SW480 (cell line): ENCODE data around the gene CDC42BPA.
"Not testable (repeated sequence)": the region's sequence is repeated elsewhere in the genome, so short reads cannot be mapped to it uniquely, and the experiment has no call there.

Source experiments
- DNase-seq: peaks from one replicate; pipeline ENCODE4 v3.0.0-alpha.2; 2016; ENCODE audit warnings: low spot score

CDC42BPA gene

DNA sequence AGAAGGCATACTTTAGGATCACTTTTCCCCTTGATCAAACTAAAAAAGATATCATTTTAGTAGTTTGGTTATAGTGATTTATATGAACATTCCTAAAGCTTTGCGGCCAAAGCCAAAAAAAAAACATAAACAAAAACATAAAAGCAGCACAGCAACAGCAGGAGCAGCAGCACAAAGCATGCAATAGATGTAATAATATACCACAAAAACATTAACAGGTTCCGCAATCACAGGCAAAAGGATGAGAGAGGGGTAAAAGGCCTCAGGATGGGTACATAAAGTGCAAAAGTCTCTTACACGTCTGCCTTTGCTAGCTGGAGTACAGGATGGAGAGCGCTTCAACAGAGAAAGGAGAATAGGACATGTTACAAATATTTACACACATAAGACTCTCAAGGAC, 259.2 kb downstream of the CDC42BPA start:
- no peak for DNase-seq

DNA sequence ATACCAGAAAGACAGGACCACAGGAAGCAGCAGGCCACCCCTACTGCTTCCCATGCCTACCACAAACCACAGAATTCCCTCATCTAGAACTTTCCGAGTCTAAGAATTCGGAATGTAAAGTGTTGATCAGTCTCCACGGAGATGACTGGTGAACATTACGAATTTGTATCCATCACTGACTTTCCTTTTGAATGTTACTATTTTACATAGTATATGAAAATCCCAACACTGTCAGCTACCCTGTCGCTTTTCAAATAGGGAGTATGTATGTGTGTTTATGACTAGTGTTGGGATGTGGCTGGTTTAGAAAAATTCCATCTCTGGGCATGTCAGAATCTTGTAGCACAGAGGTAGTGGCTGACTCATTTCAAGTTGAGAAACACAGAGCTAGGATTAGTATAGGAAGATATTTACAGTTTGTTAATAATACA, 260.0 kb downstream of the CDC42BPA start:
- DNase-seq = peak; percentile 68

DNA sequence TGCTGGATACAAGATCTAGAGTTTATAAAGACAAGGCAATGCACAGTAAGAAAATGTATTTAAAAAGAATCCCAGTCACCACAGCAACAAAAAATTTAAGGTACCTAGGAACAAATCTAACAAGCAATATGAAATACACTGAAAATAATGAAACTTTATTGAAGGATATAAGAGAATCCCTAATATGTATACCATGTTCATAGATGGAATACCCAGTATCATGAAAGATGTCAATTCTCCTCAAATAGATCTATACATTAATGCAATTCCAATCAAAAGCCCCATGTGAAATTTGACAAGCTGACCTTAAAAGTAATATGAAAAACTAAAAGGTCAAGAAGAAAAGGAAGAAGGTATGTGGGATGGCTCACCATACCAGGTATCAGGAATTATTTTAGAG, 269.0 kb downstream of the CDC42BPA start:
- no peak for DNase-seq

DNA sequence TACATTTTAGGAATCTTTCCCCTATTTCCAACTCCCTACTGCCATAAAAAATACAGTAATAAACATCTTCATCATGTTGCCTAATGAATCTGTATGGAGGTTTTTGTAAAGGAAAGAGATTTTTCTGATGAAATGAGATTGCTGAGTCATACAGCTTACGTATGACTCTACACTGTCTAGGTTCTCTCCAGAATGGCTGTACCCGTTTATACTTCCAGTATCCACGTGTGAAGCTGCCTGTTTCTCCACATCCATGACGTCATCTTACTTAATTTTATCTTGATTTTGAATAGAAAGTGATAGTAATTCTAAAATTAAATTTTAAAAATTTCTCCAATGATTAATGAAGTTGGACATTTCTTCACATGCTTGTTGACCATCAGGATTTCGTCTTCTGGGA, 274.5 kb downstream of the CDC42BPA start:
- DNase-seq = no peak

DNA sequence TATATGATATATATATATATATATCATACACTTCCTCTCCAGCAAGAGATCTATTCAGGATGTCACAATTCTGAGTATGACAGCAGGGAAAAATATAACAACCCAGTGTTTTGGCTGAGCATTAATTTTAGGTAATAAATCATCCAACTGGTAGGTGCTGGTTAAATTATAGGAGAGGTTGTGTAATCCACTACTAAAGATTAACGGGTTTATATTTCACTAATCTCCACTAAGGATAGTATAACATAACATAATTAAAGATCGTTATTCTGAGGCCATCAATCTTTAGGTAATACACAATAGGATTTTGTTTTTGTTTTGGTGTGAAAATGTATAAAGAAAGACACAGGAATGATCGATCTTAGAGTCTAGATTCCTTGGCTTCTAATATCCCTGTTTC, 276.0 kb downstream of the CDC42BPA start:
- no peak for DNase-seq

DNA sequence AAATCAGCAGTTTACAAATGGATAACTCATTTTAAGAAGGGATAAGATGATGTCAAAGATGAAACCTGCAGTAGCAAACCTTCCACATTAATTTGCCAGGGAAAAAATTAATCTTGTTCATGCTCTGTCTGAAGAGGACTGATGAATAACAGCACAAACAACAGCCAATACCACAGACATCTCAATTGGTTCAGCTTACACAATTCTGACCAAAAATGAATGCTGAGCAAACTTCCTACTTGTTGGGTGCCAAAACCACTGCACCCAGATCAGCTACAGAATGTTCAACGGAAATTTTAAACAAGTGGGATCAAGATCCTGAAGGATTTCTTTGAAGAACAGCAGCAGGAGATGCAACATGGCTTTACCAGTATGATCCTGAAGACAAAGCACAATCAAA, 279.9 kb downstream of the CDC42BPA start:
- DNase-seq = no peak

DNA sequence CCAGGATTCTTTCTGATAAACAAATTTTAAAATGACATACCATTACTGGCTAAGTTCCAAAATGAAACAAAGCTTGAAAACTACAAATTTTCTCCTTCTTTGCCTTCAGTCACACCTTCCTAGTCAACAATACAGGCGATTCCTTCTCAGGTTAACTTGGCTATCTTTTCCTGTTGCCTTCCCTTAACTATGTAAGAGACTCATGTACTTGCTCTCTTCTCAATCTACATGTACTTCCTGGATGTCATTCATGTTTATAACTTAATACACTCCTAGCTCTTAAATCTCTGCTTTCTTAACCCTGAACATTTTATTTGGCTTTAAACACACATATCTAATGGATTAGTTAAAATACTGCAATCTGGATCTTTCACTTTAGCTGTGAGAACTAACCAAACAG, 281.2 kb downstream of the CDC42BPA start:
- DNase-seq = no peak

DNA sequence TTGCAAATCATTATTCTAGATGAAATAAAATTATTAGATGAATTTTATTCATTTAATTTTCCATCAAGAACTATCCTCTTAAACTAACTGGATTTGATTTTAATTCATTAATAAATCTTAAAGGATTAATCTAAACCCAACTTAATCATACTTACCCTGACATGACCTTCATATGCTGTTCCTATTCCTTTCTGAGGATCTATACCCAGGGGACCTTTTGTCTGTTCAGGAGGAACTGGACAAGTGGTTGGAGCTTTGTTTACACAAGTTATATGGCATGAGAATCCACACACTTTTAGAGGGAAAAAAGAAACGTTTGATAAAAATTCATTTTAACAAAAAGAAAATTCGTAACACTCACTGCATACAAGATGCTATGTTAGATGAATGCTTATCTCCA, 283.0 kb downstream of the CDC42BPA start:
- DNase-seq = no peak

DNA sequence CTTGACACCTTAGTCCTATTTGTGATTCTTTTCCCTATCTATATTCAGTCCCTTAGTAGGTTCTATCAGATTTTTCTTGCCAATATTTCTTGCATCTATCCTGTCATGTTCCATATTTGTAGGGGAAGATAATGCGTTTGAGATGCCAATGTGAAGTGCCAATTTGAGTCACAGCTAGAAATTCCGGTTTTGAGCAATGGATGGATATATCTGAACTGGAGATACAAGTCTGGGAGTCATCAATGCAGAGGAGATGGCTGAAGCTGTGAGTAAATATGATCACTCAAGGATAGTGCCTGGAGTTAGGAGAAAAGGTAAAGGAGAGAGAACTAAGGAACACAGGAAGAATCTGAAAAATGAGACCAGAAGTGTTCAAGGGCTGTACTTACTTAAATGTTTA, 284.4 kb downstream of the CDC42BPA start:
- no peak for DNase-seq

DNA sequence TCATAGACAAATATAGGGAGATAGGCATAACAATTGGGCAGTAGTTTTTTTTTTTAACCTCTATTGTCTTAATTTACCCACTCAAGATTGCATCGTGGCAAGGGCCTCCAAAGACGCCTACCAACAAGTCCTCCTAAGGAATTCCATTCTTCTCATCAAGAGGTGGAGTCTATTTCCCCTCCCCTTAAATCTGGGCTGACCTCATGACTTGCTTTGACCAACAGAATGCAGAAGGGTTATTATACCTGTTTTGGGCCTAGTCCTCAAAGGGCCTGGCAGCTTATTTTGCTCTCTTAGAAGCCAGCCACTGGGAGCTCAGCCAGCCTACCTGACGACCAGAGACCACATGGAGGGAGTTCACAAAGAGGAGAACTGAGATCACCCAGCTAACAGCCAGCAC, 285.9 kb downstream of the CDC42BPA start:
- no peak for DNase-seq

DNA sequence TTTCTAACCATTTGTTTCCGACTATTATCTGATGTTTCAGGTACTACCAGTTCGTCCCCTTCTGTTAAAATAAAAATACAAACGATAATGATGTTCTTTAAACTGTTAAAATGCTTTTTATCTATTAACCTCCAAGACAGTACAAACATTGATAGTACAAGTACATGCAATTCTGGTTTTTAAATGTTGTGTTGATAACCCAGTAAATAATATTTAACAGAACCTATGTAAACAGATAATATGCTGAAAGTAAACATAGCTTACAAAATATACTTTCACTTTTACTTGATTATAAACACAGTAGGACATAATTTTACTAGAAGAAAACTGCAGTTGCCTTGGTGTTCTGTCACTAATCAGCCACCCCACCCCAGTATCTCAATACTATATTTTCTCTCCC, 301.3 kb downstream of the CDC42BPA start:
- no peak for DNase-seq

DNA sequence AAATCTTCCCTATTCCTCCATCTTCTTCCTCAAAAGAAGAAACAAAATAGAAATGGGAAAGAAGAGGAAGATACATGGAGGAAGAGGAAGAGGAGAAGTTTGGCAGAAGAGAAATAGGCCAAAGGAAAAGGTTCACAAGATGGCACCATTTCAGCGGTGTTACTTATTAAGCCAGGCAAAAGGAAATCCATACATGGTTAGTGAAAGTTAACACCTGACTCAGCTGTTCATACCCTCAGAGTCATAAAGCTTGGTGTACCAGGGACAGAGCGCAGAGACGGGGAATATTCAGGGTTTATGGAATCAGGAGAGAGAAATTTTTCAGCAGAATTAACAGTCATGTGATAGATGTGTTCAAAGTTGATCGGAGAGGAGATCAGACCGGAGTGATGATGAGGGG, 307.6 kb downstream of the CDC42BPA start:
- no peak for DNase-seq

DNA sequence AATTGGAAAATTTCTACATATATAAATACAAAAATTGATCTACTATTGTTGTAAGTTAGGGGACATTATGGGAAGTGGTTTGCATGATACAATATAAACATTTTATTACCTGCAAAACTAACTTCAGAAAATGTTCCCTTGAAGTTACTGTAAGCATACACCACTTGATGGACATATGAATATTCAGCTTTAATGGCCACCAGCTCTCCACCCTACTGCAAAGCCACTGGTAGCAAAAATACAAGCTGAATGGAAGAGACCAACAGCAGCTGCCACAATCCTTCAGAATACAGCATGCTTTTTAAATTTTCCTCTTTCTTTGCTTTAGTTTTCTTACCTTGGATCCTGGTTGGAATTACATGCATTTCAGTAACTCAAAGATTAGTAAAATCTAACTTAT, 308.4 kb downstream of the CDC42BPA start:
- no peak for DNase-seq

DNA sequence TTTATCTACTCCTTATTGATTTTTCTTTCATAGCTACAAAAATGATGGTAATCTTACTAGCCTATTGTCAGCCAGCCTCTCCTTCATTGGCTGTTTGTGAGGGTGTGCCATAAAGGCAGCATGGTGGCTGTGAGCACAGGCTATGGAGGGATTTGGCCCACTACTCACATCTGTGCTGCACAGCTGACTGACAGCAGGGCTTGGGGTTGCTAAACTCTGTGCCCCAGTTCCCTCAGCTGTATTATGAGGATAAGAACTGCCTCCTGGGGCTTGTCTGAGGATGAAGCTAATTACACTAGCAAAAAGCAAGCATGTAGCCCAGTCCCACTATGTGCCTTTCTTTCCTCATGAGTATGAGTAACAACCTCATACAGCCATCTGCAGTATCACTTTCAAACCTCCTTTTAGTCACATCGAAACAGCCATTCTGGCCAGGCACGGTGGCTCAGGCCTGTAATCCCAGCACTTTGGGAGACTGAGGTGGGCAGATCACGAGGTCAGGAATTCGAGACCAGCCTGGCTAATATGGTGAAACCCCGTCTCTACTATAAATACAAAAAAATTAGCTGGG, 312.0 kb downstream of the CDC42BPA start:
- no peak for DNase-seq

DNA sequence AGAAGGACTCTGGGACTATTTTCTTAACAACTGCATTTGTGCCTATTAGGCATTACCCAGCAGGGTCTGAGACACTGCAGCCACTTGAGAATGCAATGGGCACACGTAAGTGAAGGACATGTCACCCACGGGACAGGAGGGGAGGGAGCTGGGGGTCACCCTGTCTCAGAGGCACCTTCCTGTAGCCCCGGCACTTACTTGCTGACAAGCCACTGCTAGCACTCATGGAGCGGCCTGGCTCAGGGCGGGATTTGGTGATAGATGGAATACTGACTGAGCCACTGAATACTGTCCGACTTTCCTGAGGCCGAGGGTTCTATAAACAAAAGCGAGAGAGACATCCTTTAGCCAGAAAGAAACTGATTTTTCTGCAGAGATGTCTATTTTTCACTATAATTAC, 313.5 kb downstream of the CDC42BPA start:
- no peak for DNase-seq

DNA sequence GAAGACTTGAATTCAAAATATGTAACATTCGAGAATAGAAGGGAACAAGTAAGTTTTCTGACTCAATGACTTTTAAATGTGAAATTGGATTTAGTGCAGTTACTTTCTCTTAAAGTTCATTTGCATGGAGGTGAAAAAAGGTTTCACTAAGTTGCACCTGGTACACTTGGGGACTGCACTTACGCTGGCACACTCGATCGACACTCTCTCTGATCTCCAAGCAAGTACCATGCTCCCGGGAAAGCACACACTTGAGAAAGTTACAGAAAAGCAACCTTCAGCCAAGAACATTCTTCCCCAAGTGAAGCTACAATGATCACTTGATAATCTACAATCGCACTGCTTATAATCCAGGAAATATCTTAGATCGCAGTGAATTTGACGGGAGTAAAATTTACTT, 315.1 kb downstream of the CDC42BPA start:
- no peak for DNase-seq

DNA sequence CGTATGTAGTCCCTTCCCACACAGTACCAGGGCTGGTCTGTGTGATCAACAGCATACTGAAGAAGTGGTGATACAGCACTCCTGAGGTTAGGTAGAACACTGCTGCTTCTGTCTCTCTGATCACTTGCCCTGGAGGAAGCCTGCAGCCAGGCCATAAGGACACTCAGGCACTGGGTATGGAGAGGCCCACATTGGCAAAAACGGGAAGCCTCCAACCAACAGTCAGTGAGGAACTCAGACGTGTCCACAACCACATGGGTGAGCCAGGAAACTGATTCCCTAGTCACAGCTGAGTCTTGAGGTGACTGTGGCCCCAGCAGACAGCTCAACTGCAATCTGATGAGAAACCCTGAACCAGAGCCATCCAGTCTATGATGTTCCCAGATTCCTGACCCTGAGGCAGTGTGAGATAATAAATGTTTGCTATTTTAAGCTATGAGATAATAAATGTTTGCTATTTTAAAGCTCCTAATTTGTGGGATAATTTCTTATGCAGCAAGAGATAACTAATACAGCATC, 315.7 kb downstream of the CDC42BPA start:
- no peak for DNase-seq

DNA sequence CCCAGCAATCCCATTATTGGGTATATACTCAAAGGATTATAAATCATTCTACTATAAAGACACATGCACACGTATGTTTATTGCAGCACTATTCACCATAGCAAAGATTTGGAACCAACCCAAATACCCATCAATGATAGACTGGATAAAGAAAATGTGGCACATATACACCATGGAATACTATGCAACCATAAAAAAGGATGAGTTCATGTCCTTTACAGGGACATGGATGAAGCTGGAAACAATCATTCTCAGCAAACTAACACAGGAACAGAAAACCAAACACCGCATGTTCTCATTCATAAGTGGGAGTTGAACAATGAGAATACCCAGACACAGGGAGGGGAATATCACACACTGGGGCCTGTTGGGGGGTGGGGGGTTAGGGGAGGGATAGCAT, 318.7 kb downstream of the CDC42BPA start:
- not testable (repeated sequence) for DNase-seq

DNA sequence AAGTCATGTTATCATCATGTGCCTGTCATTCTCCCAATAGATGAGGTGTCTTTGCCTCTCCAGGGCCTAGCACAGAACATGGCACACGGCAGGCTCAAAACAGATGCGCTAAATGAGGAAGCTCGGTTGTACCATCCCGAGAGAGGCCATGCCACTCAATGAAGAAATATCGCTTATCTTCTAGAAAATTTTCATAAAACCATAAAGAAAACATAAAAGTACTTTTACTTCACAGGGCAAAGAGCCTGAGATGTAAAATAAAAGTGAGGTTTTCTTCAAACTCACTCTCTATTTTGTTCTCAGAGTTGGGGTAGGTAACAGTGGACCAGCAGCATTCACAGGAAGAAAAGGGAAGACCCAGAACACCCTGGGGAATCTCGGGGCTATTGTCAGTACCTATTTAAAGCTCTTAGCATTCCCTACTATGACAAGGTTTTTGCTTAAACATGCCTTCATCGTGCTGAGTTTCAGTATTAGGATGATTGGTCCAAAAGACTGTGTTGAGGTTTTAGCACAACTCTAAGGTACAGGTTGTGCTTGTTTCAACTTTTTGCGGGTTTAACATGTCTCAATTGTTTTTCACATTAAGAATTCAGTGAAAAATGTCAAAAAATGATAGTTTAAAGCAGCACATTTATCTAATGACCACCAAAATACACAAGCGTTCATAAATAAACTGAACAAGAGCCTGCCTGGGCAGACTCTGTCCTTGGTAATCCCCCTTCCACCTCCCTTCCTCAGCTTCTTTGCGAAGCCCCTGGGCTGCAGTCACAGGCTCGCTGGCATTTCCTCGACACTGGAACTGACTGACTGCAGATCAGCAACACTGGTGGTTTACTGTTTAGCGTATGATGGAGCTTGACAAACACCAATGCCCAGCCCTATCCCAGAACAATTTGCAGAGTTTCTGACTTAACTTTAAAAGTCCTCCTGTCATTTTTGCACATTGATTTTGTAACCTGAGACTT, 322.6 kb downstream of the CDC42BPA start:
- no peak for DNase-seq

DNA sequence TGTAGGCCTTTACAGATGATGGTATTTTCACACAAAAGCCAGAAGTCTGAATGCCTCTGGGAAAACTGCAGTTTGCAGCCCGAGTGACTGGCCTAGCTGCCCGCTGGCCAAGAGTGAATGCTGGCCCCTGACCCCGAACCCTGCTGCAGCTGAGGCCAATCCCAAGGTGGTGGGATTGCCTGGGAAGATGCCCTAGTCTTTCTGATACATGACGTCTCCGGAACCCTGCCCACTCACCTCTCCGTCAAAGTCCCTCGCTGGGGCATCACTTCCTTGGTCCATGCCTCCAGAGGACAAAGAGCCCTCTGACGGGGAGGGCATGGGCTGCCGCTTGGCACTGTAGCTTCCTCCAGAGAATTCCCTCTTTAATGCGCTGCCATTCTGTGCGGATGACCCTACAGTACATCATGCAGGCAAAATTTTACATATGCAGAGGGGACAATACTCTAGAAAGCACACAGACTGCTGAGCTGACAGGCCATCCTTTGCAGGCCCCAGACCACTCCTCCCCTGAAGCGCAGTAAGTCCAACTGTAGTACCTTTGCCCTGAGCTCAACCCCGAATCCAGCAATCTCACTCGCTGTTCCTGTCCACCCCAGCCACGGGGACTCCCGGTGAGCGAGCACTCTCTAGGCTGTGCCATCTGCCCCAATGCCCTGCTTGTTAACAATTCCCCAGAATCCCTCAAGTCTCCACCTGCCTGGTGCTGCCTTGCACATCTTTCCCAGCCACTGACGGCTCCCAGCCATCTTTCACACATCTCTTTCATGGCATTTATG, 323.5 kb downstream of the CDC42BPA start:
- DNase-seq = no peak

DNA sequence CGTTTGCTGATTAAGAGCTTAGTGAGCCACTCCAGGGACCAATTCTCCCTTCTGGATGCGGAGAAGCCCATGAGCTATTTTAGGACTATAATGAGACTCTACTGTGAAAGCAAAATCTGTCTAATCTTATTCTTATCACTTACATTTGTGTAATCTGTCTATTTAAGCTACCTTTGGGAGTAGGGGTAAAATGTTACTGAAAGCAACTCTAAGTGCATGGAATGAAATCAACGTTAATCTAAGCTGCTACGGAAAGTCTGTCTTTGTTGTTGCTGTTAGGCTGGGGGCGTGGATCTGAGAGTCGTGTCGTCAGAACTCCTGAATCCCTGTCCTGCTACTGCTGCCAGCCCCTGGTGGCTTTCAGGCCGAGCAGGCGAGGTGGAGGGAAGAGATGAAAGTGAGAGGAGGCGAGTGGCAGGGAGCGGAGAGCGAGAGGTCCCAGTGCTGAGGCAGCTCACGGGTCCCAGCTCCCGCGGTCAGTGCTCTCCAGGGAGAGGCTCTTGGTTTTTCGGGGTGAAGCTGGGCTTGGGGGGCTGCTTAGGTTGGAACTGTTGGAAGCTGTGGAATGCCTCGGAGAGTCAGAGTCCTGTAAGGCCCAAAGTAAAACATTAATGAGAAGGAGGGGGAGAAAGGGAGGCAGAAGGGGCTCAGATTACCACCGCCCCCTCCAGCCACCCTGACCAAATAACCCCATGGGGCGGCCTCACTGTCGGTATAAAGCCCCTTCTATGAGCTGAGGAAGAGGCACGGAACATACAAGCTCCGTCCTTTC, 324.3 kb downstream of the CDC42BPA start:
- DNase-seq = no peak

DNA sequence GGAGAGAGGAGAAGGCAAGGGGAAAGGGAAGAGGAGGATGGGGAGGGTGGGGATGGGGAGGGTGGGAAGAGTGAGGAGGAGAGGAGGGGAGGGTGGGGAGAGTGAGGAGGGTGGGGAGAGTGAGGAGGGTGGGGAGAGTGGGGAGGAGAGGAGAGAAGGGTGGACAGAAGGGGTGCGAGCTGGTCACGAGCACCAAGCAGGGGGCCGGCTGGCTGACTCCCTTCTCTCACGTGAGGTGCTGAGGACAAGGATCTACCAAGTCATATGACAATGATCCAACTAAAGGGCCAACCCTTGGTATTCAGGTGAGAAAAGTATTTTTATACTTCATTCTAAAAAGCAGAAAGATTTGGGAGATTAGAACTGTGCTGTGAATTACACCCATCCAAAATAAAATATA, 326.4 kb downstream of the CDC42BPA start:
- DNase-seq = no peak
